HG03196 (cell line): ENCODE results near the gene ZNF771.
"Not testable (repeated sequence)": the region's sequence is repeated elsewhere in the genome, so short reads cannot be mapped to it uniquely, and the experiment has no call there.

Source experiments
- ATAC-seq: cut with Tn5 transposase; IDR thresholded peaks from one replicate; pipeline ENCODE4 v1.9.1; 2021; ENCODE audit not compliant: unreplicated experiment

The ZNF771 gene

GRCh38 chr16:30429678-30430427, 22.4 kb downstream of the ZNF771 start, which contains the start of gene DCTPP1:
TSS of gene DCTPP1 (minus strand) at chr16:30430030. CDS start at chr16:30429980, 50 bp downstream.
- peak; percentile 95 for ATAC-seq

DNA sequence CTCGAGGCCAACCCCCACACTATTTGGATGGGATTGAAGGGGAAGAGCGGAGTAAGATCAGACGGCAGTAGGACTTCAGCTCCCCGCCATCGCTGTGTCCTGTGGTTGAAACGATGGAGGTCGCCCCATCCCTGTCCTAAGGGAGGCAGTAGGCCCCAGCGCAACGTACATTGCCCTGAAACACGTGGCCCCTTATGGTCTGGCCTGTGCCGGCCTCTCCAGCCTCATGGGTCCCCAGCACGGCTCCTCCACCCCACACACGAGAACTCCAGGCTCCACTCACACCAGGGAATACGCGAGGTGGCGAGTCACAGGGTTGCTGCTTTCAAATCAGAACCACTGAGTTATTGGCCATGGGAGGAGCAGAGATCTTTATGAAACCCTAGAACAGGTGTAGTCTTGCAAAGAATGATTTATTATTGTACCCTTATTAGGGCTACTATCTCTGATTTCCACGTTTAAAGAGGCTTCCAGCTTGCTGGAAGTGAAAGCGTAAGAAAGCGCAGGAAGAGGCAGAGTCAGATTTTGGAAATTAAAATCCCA, 23.1 kb downstream of the ZNF771 start:
- peak; percentile 14 for ATAC-seq

- no peak for ATAC-seq
Observed at GRCh38 chr16:30434852-30435251, 27.4 kb downstream of the ZNF771 start.

GRCh38 chr16:30437511-30438046, 30.2 kb downstream of the ZNF771 start:
- ATAC-seq = no peak

- ATAC-seq = no peak
Observed at GRCh38 chr16:30438835-30439234, 31.4 kb downstream of the ZNF771 start.

DNA sequence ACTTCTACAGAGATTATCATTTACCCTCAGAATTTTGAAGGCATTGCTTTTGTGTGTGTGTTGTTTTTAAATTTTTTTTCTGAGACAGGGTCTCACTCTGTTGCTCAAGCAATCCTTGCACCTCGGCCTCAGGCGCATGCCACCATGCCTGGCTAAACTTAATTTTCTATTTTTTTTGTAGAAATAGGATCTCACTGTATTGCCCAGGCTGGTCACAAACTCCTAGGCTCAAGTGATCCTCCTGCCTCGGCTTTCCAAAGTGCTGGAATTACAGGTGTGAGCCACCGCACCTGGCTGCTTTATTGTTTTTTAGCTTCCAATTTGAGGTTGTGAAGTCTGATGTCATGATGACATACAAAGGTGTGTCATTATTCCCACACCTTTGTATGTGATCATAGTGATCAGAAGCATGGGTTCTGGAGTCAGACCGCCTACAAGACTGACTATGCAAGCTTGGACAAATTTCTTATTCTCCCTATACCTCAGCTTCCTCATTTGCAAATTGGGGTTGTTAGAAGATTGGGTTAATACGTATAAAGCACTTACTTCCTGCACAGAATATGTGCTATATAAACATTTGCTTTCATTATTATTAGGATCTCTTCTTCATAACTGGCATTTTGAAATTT, 32.4 kb downstream of the ZNF771 start:
- no peak for ATAC-seq

- no peak for ATAC-seq
Observed at GRCh38 chr16:30443631-30444030, 36.2 kb downstream of the ZNF771 start.

- no peak for ATAC-seq
Observed at GRCh38 chr16:30444231-30445148, 37.1 kb downstream of the ZNF771 start.

DNA sequence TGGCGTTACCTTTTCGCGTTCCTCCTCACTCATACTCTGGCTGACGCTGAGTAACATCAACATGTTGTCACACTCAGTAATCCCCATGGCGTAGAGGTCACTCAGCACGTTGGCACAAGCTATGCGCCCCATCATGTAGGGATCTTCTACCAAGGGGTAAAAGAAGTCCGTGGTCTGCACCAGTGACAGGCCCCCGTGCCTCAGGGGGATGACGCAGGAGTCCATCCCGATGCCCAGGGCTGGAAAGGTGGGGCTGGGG, 37.7 kb downstream of the ZNF771 start:
- ATAC-seq = no peak

- peak; percentile 68 for ATAC-seq
Observed at GRCh38 chr16:30445408-30446202, 38.2 kb downstream of the ZNF771 start, which contains the start of gene SEPHS2. TSS of gene SEPHS2 (minus strand) at chr16:30445874. CDS start at chr16:30445727, 147 bp downstream.

- ATAC-seq = no peak
Observed at GRCh38 chr16:30446203-30446595, 38.8 kb downstream of the ZNF771 start.

DNA sequence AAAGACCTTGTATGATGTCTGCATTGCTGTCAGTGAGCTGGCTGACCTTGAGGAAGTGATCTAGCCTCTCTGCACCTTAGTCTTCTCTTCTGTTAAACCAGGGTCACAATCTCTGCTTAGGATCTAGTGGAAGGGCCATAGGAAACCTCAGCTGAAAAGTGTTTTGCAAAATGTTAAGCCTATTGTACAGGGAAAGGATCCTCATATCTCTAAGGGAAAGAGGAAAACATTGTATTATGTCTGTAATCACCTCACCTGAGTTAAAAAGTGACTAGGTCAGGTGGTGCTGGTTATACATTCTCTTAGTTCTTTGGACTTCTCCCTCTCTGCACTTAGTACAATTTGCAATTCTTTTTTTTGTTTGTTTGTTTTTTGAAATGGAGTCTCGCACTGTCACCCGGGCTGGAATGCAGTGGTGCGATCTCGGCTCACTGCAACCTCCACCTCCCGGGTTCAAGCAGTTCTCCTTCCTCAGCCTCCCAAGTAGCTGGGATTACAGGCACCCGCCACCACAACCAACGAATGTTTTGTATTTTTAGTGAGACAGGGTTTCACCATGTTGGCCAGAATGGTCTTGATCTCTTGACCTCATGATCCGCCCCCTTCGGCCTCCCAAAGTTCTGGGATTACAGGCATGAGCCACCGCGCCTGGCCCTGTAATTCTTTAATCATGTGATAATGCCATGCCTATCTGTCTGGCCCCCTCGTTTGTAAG, 40.3 kb downstream of the ZNF771 start:
- no peak for ATAC-seq

DNA sequence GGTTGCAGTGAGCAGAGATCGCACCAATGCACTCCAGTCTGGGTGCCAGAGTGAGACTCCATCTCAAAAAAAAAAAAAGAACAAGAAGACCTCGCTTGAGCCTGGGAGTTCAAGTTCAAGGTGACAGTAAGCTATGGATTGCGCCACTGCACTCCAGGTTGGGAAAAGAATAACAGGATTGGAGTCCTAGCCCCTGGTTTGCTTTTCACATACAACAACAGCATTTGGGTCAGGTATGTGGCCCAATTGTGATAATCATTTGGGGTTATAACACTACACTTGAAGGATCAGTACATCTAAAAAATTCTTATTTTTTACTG, 41.7 kb downstream of the ZNF771 start:
- no peak for ATAC-seq

DNA sequence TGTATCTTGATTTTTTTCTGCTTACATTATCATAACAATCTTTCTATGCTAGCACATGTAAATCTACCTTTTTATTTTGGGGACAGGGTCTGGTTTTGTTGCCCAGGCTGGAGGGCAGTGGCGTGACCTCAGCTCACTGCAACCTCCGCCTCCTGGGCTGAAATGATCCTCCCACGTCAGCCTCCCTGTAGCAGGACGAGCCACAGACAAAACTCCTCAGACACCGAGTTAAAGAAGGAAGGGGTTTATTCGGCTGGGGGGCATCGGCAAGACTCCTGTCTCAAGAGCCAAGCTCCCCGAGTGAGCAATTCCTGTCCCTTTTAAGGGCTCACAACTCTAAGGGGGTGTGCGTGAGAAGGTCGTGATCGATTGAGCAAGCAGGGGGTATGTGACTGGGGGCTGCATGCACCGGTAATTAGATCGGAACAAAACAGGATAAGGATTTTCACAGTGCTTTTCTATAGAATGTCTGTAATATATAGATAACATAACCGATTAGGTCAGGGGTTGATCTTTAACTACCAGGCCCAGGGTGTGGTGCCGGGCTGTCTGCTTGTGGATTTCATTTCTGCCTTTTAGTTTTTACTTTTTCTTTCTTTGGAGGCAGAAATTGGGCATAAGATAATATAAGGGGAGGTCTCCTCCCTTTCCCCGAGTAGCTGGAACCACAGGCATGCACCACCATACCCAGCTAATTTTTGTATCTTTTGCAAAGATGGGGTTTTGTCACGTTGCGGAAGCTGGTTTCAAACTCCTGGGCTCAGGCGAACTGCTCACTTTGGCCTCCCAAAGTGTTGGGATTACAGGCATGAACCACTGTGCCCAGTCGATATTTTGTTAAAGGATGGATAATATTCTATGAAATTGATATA, 45.5 kb downstream of the ZNF771 start:
- not testable (repeated sequence) for ATAC-seq

- no peak for ATAC-seq
Observed at GRCh38 chr16:30456302-30456701, 48.9 kb downstream of the ZNF771 start.

DNA sequence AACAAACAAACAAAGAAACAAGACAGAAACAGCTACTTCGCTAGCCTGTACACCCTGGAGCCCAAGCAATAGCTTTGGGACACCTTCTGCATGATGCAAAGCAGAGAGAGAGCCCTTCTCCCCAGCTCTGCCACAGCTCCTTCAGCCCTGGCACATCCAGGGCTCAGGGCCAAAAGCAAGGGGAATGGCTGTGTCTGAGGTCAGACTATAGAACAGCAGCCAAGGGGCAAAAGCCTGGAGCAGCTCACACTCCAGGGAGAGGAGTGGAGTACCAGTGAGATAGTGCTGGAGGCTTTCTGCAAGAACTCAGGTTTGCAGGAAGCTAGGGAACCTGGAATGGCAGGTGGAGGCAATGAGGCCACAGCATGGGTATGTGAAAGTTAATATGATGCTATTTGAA, 49.9 kb downstream of the ZNF771 start:
- ATAC-seq = no peak

DNA sequence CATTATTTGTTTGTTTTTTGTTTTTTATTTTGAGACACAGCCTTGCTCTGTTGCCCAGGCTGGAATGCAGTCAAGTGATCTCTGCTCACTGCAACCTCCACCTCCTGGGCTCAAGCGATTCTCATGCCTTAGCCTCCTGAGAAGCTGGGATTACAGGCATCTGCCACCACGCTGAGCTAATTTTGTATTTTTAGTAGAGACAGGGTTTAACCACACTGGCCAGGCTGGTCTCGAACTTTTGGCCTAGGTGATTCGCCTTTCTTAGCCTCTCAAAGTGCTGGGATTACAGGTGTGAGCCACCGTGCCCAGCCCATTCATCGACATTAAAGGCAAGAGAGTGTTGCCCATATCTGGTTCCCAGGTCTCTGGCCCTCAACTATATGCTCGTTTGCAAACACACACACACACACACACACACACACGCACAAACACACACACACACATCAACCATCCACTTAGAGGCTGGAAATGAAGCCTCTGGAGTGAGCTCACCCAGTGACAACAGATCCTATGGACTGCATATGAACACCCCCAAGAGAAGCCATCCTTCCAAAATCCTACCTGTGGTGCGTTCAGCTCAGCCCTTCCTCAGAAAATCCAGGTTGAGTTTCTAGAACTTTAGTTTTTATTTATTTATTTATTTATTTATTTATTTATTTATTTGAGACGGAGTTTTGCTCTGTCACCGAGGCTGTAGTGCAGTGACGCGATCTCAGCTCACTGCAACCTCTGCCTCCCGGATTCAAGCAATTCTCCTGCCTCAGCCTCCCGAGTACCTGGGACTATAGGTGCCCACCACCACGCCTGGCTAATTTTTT, 50.5 kb downstream of the ZNF771 start:
- no peak for ATAC-seq
